CD14-positive monocyte (primary cell): Measurements from ENCODE around the gene RNF217. TPM values are rescaled to one million over a fixed set of nuclear protein-coding genes. Genes with fewer than 3 reads are reported as not detected.

Experiments used
- DNase-seq, 3 donors: peaks; one replicate each; pipeline ENCODE4 v3.0.0-alpha.2; 2011 to 2022
- H2AFZ ChIP-seq: 2 replicates; pipeline ENCODE4 v1.6.0; 2012; ENCODE audit warnings: mild to moderate bottlenecking, low read depth, low read length, inconsistent platforms; ENCODE audit not compliant: insufficient read depth, poor library complexity, severe bottlenecking
- H3K27ac ChIP-seq, 2 donors: 1 replicate in 1 of 2; 2 replicates in 1 of 2; pipeline ENCODE4 v1.5.1; 2012 to 2013; ENCODE audit warnings: low read length in 2 of 2, control low read depth in 1 of 2, inconsistent platforms in 1 of 2, low read depth in 1 of 2, mild to moderate bottlenecking in 1 of 2
- H3K27me3 ChIP-seq, 2 donors: one replicate each; pipeline versions ENCODE4 v1.6.0 to v1.6.1; 2011 to 2013; ENCODE audit warnings: low read length in 2 of 2; ENCODE audit not compliant: control insufficient read depth in 2 of 2, insufficient read depth in 2 of 2
- H3K36me3 ChIP-seq, 2 donors: replicated peaks in 1 of 2; 1 replicate in 1 of 2; 2 replicates in 1 of 2; pipeline versions ENCODE4 v1.5.1 to v1.6.1; 2012 to 2013; ENCODE audit warnings: low read length in 2 of 2, control low read depth in 1 of 2, inconsistent platforms in 1 of 2, mild to moderate bottlenecking in 1 of 2; ENCODE audit not compliant: insufficient read depth in 2 of 2, control insufficient read depth in 1 of 2
- H3K4me1 ChIP-seq, 2 donors: 1 replicate in 1 of 2; 2 replicates in 1 of 2; pipeline versions ENCODE4 v1.5.1 to v1.6.1; 2012 to 2013; ENCODE audit warnings: low read length in 2 of 2, control low read depth in 1 of 2, inconsistent platforms in 1 of 2, mild to moderate bottlenecking in 1 of 2, moderate library complexity in 1 of 2; ENCODE audit not compliant: insufficient read depth in 2 of 2, control insufficient read depth in 1 of 2
- H3K4me2 ChIP-seq: replicated peaks from 2 replicates; pipeline ENCODE3; 2012; ENCODE audit warnings: low read length, moderate library complexity, mild to moderate bottlenecking; ENCODE audit not compliant: poor library complexity, severe bottlenecking; ENCODE audit errors: extremely low read depth
- H3K4me3 ChIP-seq, 3 experiments: fragments of 200-600 bp in 1 of 3; sonication (generic) in 1 of 3; replicated peaks in 1 of 3; 1 replicate in 2 of 3; 2 replicates in 1 of 3; pipeline ENCODE4 v1.5.1; 2011 to 2013; ENCODE audit warnings: low read length in 3 of 3, mild to moderate bottlenecking in 3 of 3, control low read depth in 2 of 3, low read depth in 2 of 3, inconsistent platforms in 1 of 3, moderate library complexity in 1 of 3
- H3K79me2 ChIP-seq: 2 replicates; pipeline ENCODE4 v1.6.0; 2012; ENCODE audit warnings: mild to moderate bottlenecking, control low read depth, inconsistent platforms, low read length, moderate library complexity; ENCODE audit not compliant: insufficient read depth
- H3K9ac ChIP-seq: 2 replicates; pipeline ENCODE4 v1.6.0; 2017; ENCODE audit warnings: low read length, mild to moderate bottlenecking; ENCODE audit not compliant: insufficient read depth, poor library complexity, severe bottlenecking
- H3K9me3 ChIP-seq, 2 donors: replicated peaks in 1 of 2; 1 replicate in 1 of 2; 2 replicates in 1 of 2; pipeline versions ENCODE4 v1.5.1 to v1.6.1; 2012 to 2013; ENCODE audit warnings: low read length in 2 of 2, control low read depth in 1 of 2; ENCODE audit not compliant: control insufficient read depth in 1 of 2, insufficient read depth in 1 of 2
- H4K20me1 ChIP-seq: 2 replicates; pipeline ENCODE4 v1.6.0; 2012; ENCODE audit warnings: mild to moderate bottlenecking, low read length, control low read depth, moderate library complexity; ENCODE audit not compliant: insufficient read depth
- H3K27ac Mint-ChIP-seq, 7 donors: one replicate each; pipeline ENCODE4 v1.8.0; 2020; ENCODE audit warnings: mild to moderate bottlenecking in 7 of 7, mixed read lengths in 7 of 7, moderate library complexity in 6 of 7, inconsistent platforms in 2 of 7
- H3K27me3 Mint-ChIP-seq, 3 donors: one replicate each; pipeline ENCODE4 v1.8.0; 2021 to 2022; ENCODE audit warnings: low read depth in 3 of 3, mild to moderate bottlenecking in 3 of 3, mixed read lengths in 3 of 3, moderate library complexity in 3 of 3, inconsistent platforms in 1 of 3
- H3K36me3 Mint-ChIP-seq, 2 donors: one replicate each; pipeline ENCODE4 v1.8.0; 2020; ENCODE audit warnings: mixed read lengths in 2 of 2, inconsistent platforms in 1 of 2, mild to moderate bottlenecking in 1 of 2
- H3K4me1 Mint-ChIP-seq: one replicate; pipeline ENCODE4 v1.8.0; 2020; ENCODE audit warnings: mild to moderate bottlenecking, mixed read lengths
- H3K4me3 Mint-ChIP-seq, 2 donors: one replicate each; pipeline ENCODE4 v1.8.0; 2020; ENCODE audit warnings: mild to moderate bottlenecking in 2 of 2, mixed read lengths in 2 of 2, moderate library complexity in 1 of 2
- H3K9me3 Mint-ChIP-seq, 7 donors: one replicate each; pipeline ENCODE4 v1.8.0; 2020 to 2022; ENCODE audit warnings: mixed read lengths in 7 of 7, mild to moderate bottlenecking in 6 of 7, moderate library complexity in 6 of 7, inconsistent platforms in 2 of 7
- WGBS: methylation state at CpG from one replicate; pipeline ENCODE4 v1.1.5; 2013; ENCODE audit warnings: missing lambda C conversion rate; ENCODE audit not compliant: insufficient coverage; 5-methylcytosine and 5-hydroxymethylcytosine counted together
- intact Hi-C, 2 donors: fragments of 100-400 bp; cut with micrococcal nuclease; formaldehyde crosslinking; loops; one replicate each; pipeline versions ENCODE4 v1.15.0 to v1.15.1; 2023
- polyA plus RNA-seq, 3 donors: library from polyadenylated mRNA; depleted of rRNA in 1 of 3; unstranded in 2 of 3; stranded (reverse) in 1 of 3; fragments of 300-500 nt in 2 of 3; fragments of >200 nt in 1 of 3; fragmentation: Illumina TruSeq in 2 of 3; gene quantifications; 1 replicate in 2 of 3; 2 replicates in 1 of 3; pipeline ENCODE4 v1.2.3, GENCODE V29; 2012 to 2021
- TF ChIP-seq, protein P1 (sequence below): fragments of 200-600 bp; IDR thresholded peaks from one replicate; pipeline ENCODE4 v1.8.0; 2022; ENCODE audit warnings: antibody characterized with exemption, mild to moderate bottlenecking

The RNF217 gene
- polyA plus RNA-seq, 3 donors: 2.2 to 11.6 (median 3.3) TPM

DNA sequence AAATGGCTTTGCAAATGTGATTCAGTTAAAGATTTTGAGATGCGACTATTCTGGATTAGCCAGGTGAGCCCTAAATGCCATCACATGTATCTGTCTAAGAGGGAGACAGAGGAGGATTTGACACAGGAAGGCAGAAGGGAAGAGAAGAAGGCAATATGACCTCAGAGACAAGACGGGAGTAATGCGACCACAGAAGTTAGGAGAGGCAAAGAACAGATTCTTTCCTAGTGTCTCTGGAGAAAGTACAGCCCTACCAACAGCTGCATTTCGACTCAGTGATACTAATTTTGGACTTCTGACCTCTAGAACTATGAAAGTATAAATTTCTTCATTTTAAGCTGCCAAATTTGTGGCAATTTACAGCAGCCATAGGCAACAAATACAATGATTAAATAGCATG is 167.1 kb downstream of the RNF217 start:
- no peak overlapping the region for H3K4me3 Mint-ChIP-seq
- no peak overlapping the region for H3K27ac Mint-ChIP-seq
- Histone ChIP-seq H3K9ac (no peak overlapping the region), H3K27me3 (no peaks in the 10 kb centered on the region), H3K4me3 (no peak overlapping the region), H3K27ac (no peak overlapping the region), H4K20me1 (no peaks in the 10 kb centered on the region), H2AFZ (no peak overlapping the region), H3K4me2 (no peak overlapping the region), H3K36me3 (no peaks in the 10 kb centered on the region), H3K79me2 (no peaks in the 10 kb centered on the region), H3K4me1 (no peaks in the 10 kb centered on the region), H3K9me3 (peaks cover 0 to 4% of the 10 kb centered on the region in 2 donors)
- peaks cover 0 to 10% (median 6%) of the 10 kb centered on the region in 7 donors for H3K9me3 Mint-ChIP-seq
- intact Hi-C loops: no loop called here
- no peaks in the 10 kb centered on the region for H3K4me1 Mint-ChIP-seq
- no peaks in the 10 kb centered on the region for H3K27me3 Mint-ChIP-seq
- 100% methylated on average over 1 of the region's 4 CpGs for WGBS
- no peaks in the 10 kb centered on the region for H3K36me3 Mint-ChIP-seq
- TF ChIP-seq, protein P1, sequence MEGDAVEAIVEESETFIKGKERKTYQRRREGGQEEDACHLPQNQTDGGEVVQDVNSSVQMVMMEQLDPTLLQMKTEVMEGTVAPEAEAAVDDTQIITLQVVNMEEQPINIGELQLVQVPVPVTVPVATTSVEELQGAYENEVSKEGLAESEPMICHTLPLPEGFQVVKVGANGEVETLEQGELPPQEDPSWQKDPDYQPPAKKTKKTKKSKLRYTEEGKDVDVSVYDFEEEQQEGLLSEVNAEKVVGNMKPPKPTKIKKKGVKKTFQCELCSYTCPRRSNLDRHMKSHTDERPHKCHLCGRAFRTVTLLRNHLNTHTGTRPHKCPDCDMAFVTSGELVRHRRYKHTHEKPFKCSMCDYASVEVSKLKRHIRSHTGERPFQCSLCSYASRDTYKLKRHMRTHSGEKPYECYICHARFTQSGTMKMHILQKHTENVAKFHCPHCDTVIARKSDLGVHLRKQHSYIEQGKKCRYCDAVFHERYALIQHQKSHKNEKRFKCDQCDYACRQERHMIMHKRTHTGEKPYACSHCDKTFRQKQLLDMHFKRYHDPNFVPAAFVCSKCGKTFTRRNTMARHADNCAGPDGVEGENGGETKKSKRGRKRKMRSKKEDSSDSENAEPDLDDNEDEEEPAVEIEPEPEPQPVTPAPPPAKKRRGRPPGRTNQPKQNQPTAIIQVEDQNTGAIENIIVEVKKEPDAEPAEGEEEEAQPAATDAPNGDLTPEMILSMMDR: no peak
- no peak for DNase-seq

DNA sequence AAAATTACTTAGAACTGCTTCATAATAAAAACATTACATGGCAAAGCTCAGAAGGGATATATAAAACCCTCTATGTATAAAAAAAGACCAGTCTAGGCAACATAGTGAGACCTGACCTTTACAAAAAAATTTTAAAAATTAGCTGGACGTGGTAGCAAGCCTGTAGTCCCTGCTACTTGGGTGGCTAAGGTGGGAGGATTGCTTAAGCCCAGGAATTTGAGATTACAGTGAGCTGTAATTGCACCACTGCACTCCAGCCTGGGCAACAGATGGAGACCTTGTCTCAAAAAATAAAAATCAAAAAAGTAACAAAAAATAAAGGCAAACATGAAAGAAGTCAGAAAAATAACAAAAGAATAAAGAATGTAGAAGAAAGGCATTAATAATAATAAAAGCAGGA is 169.8 kb downstream of the RNF217 start:
- peaks cover 0 to 3% (median 0%) of the 10 kb centered on the region in 7 donors for H3K9me3 Mint-ChIP-seq
- Histone ChIP-seq H3K36me3 (no peaks in the 10 kb centered on the region), H3K27ac (no peak overlapping the region), H3K9me3 (no peaks in the 10 kb centered on the region), H2AFZ (no peak overlapping the region), H3K79me2 (no peaks in the 10 kb centered on the region), H3K4me2 (no peak overlapping the region), H3K9ac (no peak overlapping the region), H3K4me1 (no peaks in the 10 kb centered on the region), H3K4me3 (no peak overlapping the region), H4K20me1 (no peaks in the 10 kb centered on the region), H3K27me3 (no peaks in the 10 kb centered on the region)
- no peak overlapping the region for H3K27ac Mint-ChIP-seq
- H3K4me1 Mint-ChIP-seq: no peaks in the 10 kb centered on the region
- no CpG with 5 or more reads among the region's 1 CpG for WGBS
- no peaks in the 10 kb centered on the region for H3K27me3 Mint-ChIP-seq
- no peaks in the 10 kb centered on the region for H3K36me3 Mint-ChIP-seq
- intact Hi-C loops: no loop called here
- H3K4me3 Mint-ChIP-seq: no peak overlapping the region
- DNase-seq: no peak
- TF ChIP-seq, protein P1: no peak
